Ureter (tissue), 1 donor: Measurements from ENCODE around the gene RAPGEF3. TPM values are rescaled to one million over a fixed set of nuclear protein-coding genes. Genes with fewer than 3 reads are reported as not detected.

Source experiments
- DNase-seq: peaks from one replicate; pipeline ENCODE4 v3.0.0-alpha.2; 2020; ENCODE audit warnings: low spot score
- total RNA-seq: library from RNA; stranded (reverse); gene quantifications from one replicate; pipeline ENCODE4 v1.2.4, GENCODE V29; 2023
- donor health status: DM: yes; HTN: yes; CAD: no.

Gene RAPGEF3
- total RNA-seq, 1 donor from 2014 or later: 83.4 TPM

- DNase-seq: no peak
These were observed 32.7 kb upstream of the RAPGEF3 start for GRCh38 chr12:47791351-47791746.

- DNase-seq: no peak
These were observed 32.1 kb upstream of the RAPGEF3 start for GRCh38 chr12:47790676-47791350.

GRCh38 chr12:47789712-47790489, 31.2 kb upstream of the RAPGEF3 start:
- no peak for DNase-seq

- no peak for DNase-seq
These were observed 30.5 kb upstream of the RAPGEF3 start for GRCh38 chr12:47789141-47789540.

DNA sequence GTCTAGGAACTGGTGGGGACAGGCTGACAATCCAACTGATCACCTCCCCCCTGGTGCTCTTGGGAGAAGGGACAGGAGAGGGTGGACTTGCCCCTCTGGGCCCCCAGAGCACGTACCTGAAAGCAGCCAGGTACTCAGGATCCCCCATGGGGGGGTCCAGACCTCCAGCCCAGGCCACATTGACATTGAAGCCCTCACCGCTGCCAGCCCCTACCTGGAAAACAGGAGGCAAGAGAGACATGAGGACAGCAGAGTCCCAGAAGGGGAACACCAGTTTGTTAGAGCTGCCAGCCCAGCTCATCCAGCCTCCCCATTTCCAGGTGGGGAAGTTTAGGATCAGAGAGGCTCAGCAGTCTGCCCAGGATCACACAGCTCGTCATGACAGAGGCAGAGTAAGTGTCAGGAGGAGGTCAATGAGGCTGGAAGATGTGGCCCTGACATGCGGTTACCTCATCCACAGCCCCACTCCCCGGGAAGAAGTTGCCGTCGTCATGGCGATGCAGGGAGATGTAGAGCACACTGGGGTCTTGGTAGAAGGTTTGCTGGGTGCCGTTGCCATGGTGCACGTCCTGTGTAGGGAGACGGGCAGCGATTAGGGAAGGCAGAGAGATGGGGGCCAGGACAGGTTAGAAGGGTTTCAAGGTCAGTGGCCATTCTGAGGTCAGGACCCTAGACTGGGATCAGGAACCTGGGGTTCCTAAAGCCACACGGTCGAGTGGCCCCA, 29.1 kb upstream of the RAPGEF3 start:
- DNase-seq: no peak

DNA sequence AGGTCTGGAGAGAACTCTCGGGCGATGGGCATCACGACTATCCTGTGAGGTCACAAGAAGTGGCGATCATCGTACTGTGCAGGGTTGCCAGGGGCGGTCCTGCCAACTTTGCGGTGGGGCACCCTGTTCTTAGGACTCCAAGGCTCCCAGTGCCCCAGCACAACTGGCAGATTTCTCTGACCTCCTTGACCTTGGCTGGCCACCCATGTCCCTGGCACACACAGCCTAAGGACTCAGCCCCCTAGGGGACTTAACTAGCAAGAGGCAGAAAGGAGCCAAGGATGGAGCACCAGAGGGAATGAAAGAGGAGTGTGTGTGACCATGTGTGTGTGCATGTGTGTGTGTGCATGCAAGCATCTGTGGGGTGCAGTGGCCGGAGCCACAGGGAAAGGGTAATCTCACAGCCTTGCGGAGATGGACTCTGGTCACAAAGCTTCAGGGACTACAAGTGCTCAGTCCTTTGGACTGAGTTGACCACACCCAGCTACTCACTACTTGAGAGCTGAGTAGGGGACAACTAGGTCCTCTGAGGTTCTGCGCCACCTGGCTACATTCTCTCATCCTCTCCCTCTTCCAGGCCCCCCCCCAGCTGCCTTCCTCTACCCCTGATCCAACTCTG, 28.1 kb upstream of the RAPGEF3 start:
- DNase-seq: no peak

- DNase-seq: no peak
These were observed 27.4 kb upstream of the RAPGEF3 start for GRCh38 chr12:47785887-47786661.

DNA sequence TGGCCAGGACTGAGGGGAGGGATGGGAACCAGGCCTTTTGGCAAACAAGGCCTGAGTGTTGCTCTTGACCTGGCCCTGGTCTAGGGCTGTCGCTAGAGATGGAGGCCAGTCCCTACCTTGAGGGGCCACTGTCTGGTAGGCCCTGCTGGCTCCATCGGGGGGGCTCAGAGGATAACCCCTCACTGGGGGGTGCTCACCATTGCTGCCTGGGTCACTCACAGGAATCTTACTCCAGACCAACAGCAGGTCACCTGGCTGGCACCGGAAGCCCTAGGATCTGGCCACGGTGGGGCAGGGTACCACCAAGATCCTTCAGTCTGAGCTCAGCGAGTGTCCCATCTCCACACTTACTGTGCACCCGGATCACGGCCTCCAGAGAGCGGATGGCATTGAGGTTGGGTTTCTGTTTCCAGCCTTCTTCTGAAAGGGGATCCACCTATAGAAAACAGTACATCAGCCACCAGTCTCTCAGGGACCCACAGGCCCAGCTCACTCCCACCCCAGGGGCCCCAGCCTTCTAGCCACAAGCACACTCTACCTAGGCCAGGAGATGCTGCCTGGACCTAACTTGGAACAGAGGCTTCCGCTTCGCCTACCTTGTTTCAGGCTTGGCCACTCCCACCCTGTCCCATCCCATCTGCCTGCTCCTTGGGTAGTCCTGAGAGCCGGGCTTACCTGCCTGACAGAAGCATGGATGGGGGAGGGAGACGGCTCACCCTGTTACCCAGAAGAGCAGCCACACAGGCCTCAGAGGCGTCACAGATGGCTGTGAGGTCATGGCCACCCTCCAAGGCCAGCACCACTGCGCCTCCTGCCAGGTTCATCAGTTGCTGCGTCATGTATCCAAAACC, 26.6 kb upstream of the RAPGEF3 start:
- DNase-seq: no peak

DNA sequence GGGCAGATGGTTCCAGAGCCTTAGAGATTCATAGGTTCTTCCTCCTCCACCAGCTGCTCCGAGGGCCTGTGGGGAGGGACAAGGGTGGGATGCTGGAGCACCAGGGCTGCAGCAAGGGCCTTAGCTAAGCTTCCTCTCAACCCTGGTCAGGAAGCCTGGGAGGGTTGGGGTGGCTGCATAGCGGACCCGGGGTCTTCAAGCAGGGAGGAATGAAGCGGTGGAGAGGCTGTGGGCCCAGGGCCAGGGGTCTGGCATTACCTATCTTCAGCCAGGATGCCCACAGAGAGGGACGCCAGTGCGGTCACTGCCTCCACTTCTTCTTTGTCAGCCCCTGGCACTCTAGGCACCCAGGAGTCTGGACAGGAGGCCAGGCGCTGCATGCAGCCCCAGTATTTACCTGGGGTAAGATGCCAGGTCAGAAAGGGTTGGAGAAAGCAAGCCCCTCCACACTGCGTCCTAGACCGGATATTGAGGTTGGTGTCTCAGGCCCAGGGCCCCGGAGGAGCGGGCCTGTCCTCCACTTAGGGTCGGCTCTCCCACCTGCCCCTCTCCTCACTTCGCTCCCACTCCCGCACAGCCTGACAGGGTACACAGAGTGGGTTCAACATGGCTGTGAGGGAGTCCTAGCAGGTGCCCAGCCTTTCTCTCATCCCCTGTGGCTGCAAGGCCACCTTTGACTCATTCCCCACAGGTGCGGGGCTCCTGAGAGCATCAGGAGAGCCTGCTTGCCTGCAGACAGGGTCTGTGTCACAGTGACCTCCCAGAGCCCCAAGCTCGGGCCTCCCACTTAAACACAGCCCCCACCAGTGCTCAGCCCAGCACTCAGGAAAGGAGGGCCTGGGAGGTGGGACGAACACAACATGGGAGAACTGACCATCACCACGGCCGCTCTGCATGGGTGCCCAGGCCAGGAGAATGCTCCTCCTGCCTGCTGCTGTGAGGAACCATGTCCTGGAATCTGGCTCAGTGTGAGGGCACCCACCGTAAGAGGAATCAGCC, 25.4 kb upstream of the RAPGEF3 start:
- DNase-seq: no peak

- no peak for DNase-seq
These were observed 24.5 kb upstream of the RAPGEF3 start for GRCh38 chr12:47783024-47783755.

GRCh38 chr12:47782372-47782770, 23.7 kb upstream of the RAPGEF3 start:
- DNase-seq: no peak

DNA sequence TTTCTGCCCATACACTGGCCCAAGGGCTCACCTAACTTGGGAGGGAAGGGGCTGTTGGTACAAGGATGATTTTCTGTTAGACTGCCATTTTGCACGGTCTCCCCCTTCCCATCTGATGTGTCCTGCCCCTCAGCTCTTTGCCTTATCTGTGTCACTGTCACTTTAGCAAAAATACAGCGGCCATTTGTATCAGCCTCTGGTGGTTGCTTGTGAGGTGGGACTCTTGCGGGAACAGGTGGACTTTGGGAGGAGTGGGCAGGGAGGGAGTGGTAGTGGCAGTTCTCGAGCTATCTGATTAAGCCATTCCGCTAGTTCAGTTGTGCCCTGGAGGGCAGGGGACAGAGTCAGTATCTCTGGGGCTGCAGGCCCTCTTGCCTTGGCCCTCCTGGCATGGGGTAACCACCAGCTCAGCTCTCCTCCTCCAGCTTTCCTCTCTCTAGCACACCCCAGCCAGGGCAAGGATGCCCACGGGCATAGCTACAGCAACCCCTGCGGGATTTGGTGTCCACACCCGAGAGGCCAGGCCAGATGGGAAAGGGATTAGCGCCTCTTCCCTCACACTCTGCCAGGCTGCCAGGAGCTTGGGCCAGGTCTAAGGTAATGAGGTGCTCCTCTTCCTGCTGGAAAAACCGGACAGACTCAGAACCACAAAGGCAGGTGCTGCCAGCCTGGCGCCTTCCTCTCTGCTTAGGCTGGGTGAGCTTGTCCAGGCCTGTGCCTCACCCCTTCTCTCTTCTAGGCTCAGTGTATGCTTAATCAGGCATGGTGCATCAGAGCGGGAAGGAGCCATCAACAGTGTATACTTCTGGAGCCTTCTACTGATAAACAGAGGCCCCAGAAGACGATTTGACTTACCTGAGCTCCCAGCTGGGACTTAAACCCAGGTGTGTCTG, 23.0 kb upstream of the RAPGEF3 start:
- peak; percentile 77 for DNase-seq

DNA sequence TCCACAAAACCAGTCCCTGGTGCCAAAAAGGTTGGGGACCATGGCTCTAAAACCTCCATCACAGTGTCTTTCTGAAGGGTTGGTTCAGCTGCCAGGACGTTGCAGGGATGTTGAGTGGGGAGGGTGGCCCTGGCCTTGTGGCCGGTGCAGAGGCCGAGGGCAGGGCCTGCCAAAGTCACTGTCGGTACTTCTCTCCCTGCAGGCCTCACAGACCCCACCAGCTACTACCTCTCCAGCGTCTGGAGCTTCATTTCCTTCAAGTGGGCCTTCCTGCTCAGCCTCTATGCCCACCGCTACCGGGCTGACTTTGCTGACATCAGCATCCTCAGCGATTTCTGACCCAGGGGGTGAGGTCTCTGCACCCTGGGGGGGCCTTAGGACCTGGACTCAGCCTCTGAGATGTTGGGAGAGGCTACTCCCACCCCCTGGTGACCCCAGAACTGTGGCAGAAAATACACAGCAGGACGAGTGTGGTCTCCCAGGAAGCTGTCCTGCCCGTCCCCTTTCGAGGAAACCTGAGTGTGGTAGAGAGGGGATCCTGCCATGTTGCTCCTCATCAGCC, 21.3 kb upstream of the RAPGEF3 start:
- DNase-seq: no peak

DNA sequence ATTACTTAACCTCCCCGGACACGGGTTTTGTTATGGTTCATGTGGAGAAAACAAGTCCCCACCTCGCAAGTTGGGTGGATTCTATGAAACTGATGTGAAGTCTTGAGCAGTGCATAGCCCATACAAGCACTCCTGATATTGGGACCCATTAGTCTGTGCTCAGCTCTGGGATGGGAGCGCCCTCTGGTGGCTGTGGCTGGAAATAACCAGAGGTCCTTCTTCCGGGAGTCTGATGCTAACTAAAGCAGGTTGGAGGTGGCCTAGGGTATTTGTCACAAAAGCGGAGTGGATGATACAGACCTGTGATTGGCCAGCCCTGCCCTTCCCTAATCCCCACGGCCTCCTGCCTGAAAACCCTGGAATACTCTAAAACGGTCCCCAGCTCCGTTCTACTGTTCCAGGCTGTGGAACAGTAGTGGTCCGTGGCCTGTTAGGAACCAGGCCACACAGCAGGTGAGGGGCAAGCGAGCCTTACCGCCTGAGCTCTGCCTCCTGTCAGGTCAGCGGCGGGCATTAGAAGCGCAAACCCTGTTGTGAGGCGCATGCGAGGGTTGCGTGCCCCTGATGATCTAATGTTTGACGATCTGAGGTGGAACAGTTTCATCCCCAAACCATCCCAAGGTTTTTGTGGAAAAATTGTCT, 20.7 kb upstream of the RAPGEF3 start:
- peak; percentile 95 for DNase-seq

DNA sequence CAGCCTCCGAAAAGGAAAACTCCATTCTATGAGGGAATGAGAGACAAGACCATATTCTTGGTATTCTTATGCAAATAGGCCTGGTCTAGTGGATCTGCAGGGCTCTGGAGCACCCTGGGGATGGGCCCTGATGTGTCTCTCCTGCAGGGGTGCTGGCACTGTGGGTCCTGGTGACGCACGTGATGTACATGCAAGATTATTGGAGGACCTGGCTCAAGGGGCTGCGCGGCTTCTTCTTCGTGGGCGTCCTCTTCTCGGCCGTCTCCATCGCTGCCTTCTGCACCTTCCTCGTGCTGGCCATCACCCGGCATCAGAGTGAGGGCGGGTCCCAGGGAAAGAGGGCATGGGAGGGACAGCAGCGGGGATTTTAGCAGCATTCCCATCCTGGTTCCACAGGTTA, 20.2 kb upstream of the RAPGEF3 start:
- DNase-seq: no peak

DNA sequence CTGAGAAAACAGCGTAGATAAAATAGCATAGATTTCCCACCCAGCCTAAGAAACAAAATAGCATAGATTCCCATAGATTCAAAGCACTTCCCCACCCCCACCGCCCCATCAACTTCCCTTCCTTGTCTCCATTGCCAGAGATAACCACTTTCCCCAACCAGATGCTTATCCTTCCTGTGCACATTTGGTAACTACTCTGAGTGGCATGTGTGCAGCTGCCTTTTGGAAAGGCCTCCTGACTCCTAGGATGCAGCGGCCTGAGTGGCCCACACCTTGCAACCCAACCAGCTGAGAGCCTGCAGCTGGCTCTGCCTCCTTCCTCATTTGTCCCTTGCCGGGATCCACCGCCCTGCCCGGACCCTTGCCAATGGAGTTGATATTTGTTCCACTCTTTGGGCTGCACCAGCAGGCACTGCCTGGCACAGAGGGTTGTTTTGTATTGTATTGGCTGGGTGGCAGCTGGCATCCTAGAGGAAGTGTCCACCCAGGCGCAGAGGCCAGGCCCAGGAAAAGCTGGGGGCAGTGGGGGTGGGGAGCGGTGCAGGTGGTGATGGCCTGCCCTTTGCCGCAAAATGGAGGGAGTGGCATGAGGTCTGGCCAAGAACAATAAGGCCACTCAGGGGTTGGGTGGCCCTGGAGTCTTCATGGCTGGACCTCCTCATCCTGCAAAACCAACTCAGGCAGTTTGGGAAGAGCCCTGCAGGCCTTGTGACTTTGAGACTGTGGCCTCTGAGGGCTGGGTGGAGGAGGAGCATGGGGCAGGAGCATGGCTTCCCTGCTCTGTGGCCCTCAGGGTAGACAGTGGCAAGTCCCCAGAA, 19.3 kb upstream of the RAPGEF3 start:
- no peak for DNase-seq
